Measurements from ENCODE around the gene RALGPS1. TPM values are rescaled to one million over a fixed set of nuclear protein-coding genes. Genes with fewer than 3 reads are reported as not detected.

Gene RALGPS1
- 48.8 TPM for total RNA-seq

- peak; percentile 95 for DNase-seq (ENCODE audit: low spot score)
These were observed at the start of gene RALGPS1 for GRCh38 chr9:126914458-126915280. Gene RALGPS1 (plus strand): TSS chr9:126914782. CDS start chr9:126962290, 47,508 bp downstream.

- DNase-seq (ENCODE audit: low spot score): no peak
These were observed 45.2 kb upstream of the RALGPS1 start for GRCh38 chr9:126869368-126869767.

- DNase-seq (ENCODE audit: low spot score): no peak
These were observed 42.1 kb upstream of the RALGPS1 start for GRCh38 chr9:126872516-126872915.

- no peak for DNase-seq (ENCODE audit: low spot score)
These were observed 39.9 kb upstream of the RALGPS1 start for GRCh38 chr9:126874546-126875314.

- no peak for DNase-seq (ENCODE audit: low spot score)
These were observed 38.6 kb upstream of the RALGPS1 start for GRCh38 chr9:126875756-126876510.

- no peak for DNase-seq (ENCODE audit: low spot score)
These were observed 38.1 kb upstream of the RALGPS1 start for GRCh38 chr9:126876531-126876930.

- DNase-seq (ENCODE audit: low spot score): no peak
These were observed 37.2 kb upstream of the RALGPS1 start for GRCh38 chr9:126877418-126877817.

- no peak for DNase-seq (ENCODE audit: low spot score)
These were observed 35.3 kb upstream of the RALGPS1 start for GRCh38 chr9:126879288-126879687.

- no peak for DNase-seq (ENCODE audit: low spot score)
These were observed 34.2 kb upstream of the RALGPS1 start for GRCh38 chr9:126880226-126880946.

- no peak for DNase-seq (ENCODE audit: low spot score)
These were observed 33.6 kb upstream of the RALGPS1 start for GRCh38 chr9:126880947-126881332.

- DNase-seq (ENCODE audit: low spot score): no peak
These were observed 31.8 kb upstream of the RALGPS1 start for GRCh38 chr9:126882746-126883145.

GRCh38 chr9:126883636-126884035 lies 30.9 kb upstream of the RALGPS1 start:
- no peak for DNase-seq (ENCODE audit: low spot score)

- DNase-seq (ENCODE audit: low spot score): no peak
These were observed 29.4 kb upstream of the RALGPS1 start for GRCh38 chr9:126885131-126885641.

- DNase-seq (ENCODE audit: low spot score): no peak
These were observed 28.4 kb upstream of the RALGPS1 start for GRCh38 chr9:126886034-126886822.

- no peak for DNase-seq (ENCODE audit: low spot score)
These were observed 27.7 kb upstream of the RALGPS1 start for GRCh38 chr9:126886897-126887296.

GRCh38 chr9:126891676-126892075 lies 22.9 kb upstream of the RALGPS1 start:
- no peak for DNase-seq (ENCODE audit: low spot score)

- no peak for DNase-seq (ENCODE audit: low spot score)
These were observed 21.5 kb upstream of the RALGPS1 start for GRCh38 chr9:126893079-126893478.

GRCh38 chr9:126894052-126894603 lies 20.5 kb upstream of the RALGPS1 start:
- DNase-seq (ENCODE audit: low spot score): no peak

- no peak for DNase-seq (ENCODE audit: low spot score)
These were observed 12.4 kb upstream of the RALGPS1 start for GRCh38 chr9:126902210-126902609.

GRCh38 chr9:126904586-126904985 lies 10.0 kb upstream of the RALGPS1 start:
- DNase-seq (ENCODE audit: low spot score): no peak
